Progenitor cell of endocrine pancreas (in vitro differentiated cells): ENCODE measurements around the gene UTP20. TPM values are rescaled to one million over a fixed set of nuclear protein-coding genes. Genes with fewer than 3 reads are reported as not detected.
A peak's percentile ranks its signal among the peaks of the same experiment; 100 is the strongest.
"Not testable (repeated sequence)": the region's sequence is repeated elsewhere in the genome, so short reads cannot be mapped to it uniquely, and the experiment has no call there.

Source experiments
- DNase-seq: peaks from one replicate; pipeline ENCODE4 v3.0.0; 2021; ENCODE audit warnings: low spot score; ENCODE audit not compliant: unreplicated experiment
- H3K27ac Mint-ChIP-seq: 2 replicates; pipeline ENCODE4 v1.8.0; 2021; ENCODE audit warnings: mild to moderate bottlenecking, moderate library complexity, mixed read lengths
- H3K27me3 Mint-ChIP-seq: 2 replicates; pipeline ENCODE4 v1.8.0; 2021; ENCODE audit warnings: mixed read lengths
- H3K36me3 Mint-ChIP-seq: 2 replicates; pipeline ENCODE4 v1.8.0; 2022; ENCODE audit warnings: mixed read lengths; ENCODE audit not compliant: insufficient read depth
- H3K4me1 Mint-ChIP-seq: 2 replicates; pipeline ENCODE4 v1.8.0; 2021; ENCODE audit warnings: low read depth, mixed read lengths
- H3K4me3 Mint-ChIP-seq: 2 replicates; pipeline ENCODE4 v1.8.0; 2021; ENCODE audit warnings: low read depth, mild to moderate bottlenecking, moderate library complexity, mixed read lengths
- H3K9me3 Mint-ChIP-seq: 2 replicates; pipeline ENCODE4 v1.8.0; 2021; ENCODE audit warnings: low read depth, mixed read lengths
- CTCF ChIP-seq: fragments of 200-600 bp; sonication (generic); IDR thresholded peaks from one replicate; pipeline ENCODE4 v1.5.0; 2021; ENCODE audit warnings: antibody characterized with exemption, mild to moderate bottlenecking; ENCODE audit not compliant: unreplicated experiment
- total RNA-seq: library from RNA; stranded (reverse); gene quantifications from 2 replicates; pipeline ENCODE4 v1.2.1, GENCODE V29; 2021

Gene UTP20
- total RNA-seq, 1 donor from 2014 or later = 16.3 TPM

DNA sequence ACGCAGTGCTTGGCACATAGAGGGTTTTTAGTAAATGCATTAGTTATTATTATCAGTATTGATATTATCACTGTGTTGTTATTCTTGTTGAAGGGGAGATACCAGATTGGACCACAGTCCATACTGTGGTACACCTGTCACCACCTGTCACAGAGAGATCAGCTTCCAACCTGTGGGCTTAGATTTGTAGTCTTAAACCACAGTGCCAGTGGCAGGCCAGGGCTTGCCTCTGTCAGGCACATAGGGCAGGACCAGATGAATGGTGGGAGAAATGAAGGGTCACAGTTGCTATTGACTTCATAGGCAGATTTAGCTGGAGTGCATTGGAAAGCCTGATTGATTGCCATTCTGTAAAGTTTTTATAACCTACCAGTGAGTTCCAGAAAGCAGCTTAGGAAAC, 92.5 kb downstream of the UTP20 start:
- Mint-ChIP-seq H3K27me3 (no peaks in the 10 kb centered on the region), H3K9me3 (no peaks in the 10 kb centered on the region), H3K36me3 (peaks cover 19% of the 10 kb centered on the region), H3K4me3 (no peak overlapping the region), H3K27ac (no peak overlapping the region), H3K4me1 (no peaks in the 10 kb centered on the region)
- no peak for TF ChIP-seq CTCF
- no peak for DNase-seq

GRCh38 chr12:101375573-101375972, 95.7 kb downstream of the UTP20 start:
- no peak for DNase-seq
- H3K4me1 Mint-ChIP-seq = peaks cover 2% of the 10 kb centered on the region
- no peak overlapping the region for H3K27ac Mint-ChIP-seq
- H3K9me3 Mint-ChIP-seq = no peaks in the 10 kb centered on the region
- no peaks in the 10 kb centered on the region for H3K27me3 Mint-ChIP-seq
- H3K36me3 Mint-ChIP-seq = peaks cover 28% of the 10 kb centered on the region
- no peak overlapping the region for H3K4me3 Mint-ChIP-seq
- TF ChIP-seq CTCF = no peak

DNA sequence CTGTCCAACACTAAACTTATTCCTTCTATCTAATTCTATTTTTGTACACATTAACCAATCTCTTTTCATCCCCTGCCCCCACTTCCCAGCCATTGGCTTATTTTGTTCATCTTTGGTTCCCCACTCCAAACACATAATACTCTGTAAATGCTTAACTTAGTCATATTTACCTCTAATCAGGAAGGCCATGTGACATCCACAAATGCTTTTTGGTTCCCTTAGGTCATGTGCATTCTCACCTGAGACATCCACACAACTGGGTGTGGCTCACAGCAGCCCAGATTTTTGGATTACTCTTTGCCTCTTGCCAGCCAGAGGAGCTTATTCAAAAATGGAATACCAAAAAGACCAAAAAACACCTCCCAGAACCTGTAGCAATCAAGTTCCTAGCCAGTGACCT, 99.2 kb downstream of the UTP20 start:
- Mint-ChIP-seq H3K9me3 (no peaks in the 10 kb centered on the region), H3K4me3 (no peak overlapping the region), H3K4me1 (peaks cover 2% of the 10 kb centered on the region), H3K27ac (no peak overlapping the region), H3K27me3 (no peaks in the 10 kb centered on the region), H3K36me3 (peaks cover 32% of the 10 kb centered on the region)
- no peak for TF ChIP-seq CTCF
- DNase-seq = no peak

GRCh38 chr12:101391181-101391580, 111.3 kb downstream of the UTP20 start:
- not testable (repeated sequence) for H3K4me1 Mint-ChIP-seq, DNase-seq, H3K9me3 Mint-ChIP-seq, H3K27me3 Mint-ChIP-seq, H3K4me3 Mint-ChIP-seq, H3K27ac Mint-ChIP-seq
- H3K36me3 Mint-ChIP-seq = peaks cover 35% of the 10 kb centered on the region

- DNase-seq = no peak
- peak overlapping the region; percentile 98 for H3K27ac Mint-ChIP-seq
- H3K4me1 Mint-ChIP-seq = peaks cover 14% of the 10 kb centered on the region
- peak overlapping the region; percentile 99 for H3K4me3 Mint-ChIP-seq
- no peaks in the 10 kb centered on the region for H3K9me3 Mint-ChIP-seq
- TF ChIP-seq CTCF = no peak
- peaks cover under 1% of the 10 kb centered on the region for H3K27me3 Mint-ChIP-seq
- H3K36me3 Mint-ChIP-seq = no peaks in the 10 kb centered on the region
These were observed 127.1 kb downstream of the UTP20 start for GRCh38 chr12:101407049-101407435.

DNA sequence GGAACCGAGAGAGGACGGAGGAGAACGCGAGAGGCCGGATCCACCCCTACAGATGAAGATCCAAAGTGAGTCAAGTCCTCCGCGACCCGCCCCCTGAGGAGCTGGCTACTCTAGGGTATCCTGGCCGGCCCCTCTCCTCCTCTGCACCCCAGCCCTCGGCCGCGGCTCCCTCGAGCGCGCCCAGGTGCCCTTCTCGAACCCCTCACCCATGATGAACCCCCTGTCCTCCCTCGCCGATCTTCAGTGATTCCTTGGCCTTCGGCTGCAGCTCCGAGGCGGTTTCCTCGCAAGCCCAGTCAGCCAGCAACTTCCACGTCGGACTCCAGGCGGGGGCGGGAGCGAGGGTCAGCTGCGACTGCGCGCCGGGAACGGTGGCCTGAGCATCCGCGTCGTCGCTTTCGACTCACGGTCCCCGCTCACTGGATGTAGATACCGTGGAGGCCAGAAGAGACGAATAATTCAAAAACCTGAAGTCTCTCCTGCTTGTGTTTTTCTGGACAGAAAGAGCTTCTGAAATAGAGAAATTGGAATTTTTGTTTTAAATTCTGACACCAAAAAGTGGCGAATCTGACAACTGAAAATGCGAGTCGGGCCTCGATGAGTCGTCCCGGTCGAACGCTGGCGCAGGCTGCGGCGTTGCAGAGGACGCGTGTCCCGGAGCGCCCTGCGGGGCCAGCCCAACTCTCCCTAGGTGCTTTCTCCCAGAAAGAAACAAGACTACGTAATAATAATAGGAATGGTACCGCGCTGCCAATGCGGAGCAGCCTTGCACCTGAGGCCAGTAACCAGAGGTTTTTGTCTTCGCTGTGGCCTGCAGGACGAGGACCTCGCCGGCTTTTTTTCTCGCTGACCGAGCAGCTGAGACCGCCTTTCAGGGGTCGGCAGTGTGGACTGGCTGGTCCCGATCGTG, 127.8 kb downstream of the UTP20 start, which contains the start of gene ARL1:
ARL1 (minus strand) TSS at position 337 of the 910 bp plus-strand sequence; CDS start at position 210, 127 bp downstream.
- Mint-ChIP-seq H3K36me3 (no peaks in the 10 kb centered on the region), H3K4me1 (peaks cover 14% of the 10 kb centered on the region), H3K27ac (peak within 1 kb of the TSS; percentile 98), H3K9me3 (no peaks in the 10 kb centered on the region), H3K27me3 (peaks cover 7% of the 10 kb centered on the region), H3K4me3 (peak within 1 kb of the TSS; percentile 99)
- no peak for TF ChIP-seq CTCF
- peak; percentile 67 for DNase-seq

GRCh38 chr12:101410169-101410568, 130.3 kb downstream of the UTP20 start:
- not testable (repeated sequence) for H3K9me3 Mint-ChIP-seq, H3K27me3 Mint-ChIP-seq, H3K4me3 Mint-ChIP-seq, DNase-seq, H3K36me3 Mint-ChIP-seq, H3K27ac Mint-ChIP-seq
- H3K4me1 Mint-ChIP-seq = peaks cover 14% of the 10 kb centered on the region
